ENCODE results near the gene ACACA. TPM values are rescaled to one million over a fixed set of nuclear protein-coding genes. Genes with fewer than 3 reads are reported as not detected.

ACACA gene
- total RNA-seq, 3 donors from 2014 or later (not counting 1 experiment from before 2014, with no cell fraction given), result 22.9 to 23.9 (median 23.6) TPM

DNA sequence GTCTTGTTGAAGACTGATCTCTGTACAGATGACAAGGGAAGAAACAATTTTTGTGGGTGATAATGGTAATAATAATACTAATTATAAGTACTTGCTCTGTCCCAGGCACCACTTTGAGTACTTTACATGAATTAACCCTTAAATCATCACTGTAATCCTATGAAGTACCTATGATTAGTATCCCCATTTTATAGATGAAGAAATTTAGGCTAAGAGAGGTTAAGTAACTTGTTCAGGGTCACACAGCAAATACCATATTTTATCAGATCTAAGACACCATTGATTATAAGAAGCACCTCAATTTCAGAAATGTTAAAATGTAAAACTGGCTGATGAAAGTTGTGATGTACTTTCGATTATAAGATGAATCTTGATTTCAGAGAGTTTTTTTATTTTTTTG lies 18.6 kb upstream of the ACACA start:
- intact Hi-C loops (cut with micrococcal nuclease), result no loop called here
- ATAC-seq (no peak), DNase-seq (no peak)
- Mint-ChIP-seq H3K4me3 (no peak overlapping the region), H3K36me3 (no peaks in the 10 kb centered on the region), H3K4me1 (peaks cover under 1 to 6% of the 10 kb centered on the region in 2 donors), H3K27ac (no peak overlapping the region), H3K27me3 (ENCODE audit: low read depth in 2 of 2) (no peaks in the 10 kb centered on the region), H3K9me3 (no peaks in the 10 kb centered on the region)
- Histone ChIP-seq H3K4me1 (ENCODE audit: control insufficient read depth, insufficient read depth, low read length) (no peaks in the 10 kb centered on the region), H3K27me3 (ENCODE audit: control insufficient read depth, insufficient read depth, low read length) (no peaks in the 10 kb centered on the region), H3K36me3 (ENCODE audit: control insufficient read depth, insufficient read depth, low read length) (peaks cover 46% of the 10 kb centered on the region), H3K9me3 (ENCODE audit: control insufficient read depth, insufficient read depth, low read length) (no peaks in the 10 kb centered on the region), H3K27ac (ENCODE audit: low read length) (no peak overlapping the region), H3K4me3 (ENCODE audit: low read length) (no peak overlapping the region)
- TF ChIP-seq CTCF (IDR thresholded peaks at IDR 0.05), result no peak
- WGBS (ENCODE audit: insufficient coverage), result 100% methylated on average over 1 of the region's 1 CpG

- Histone ChIP-seq H3K4me3 (ENCODE audit: low read length) (no peak overlapping the region), H3K27me3 (ENCODE audit: control insufficient read depth, insufficient read depth, low read length) (no peaks in the 10 kb centered on the region), H3K27ac (ENCODE audit: low read length) (no peak overlapping the region), H3K4me1 (ENCODE audit: control insufficient read depth, insufficient read depth, low read length) (no peaks in the 10 kb centered on the region), H3K36me3 (ENCODE audit: control insufficient read depth, insufficient read depth, low read length) (peaks cover 37% of the 10 kb centered on the region), H3K9me3 (ENCODE audit: control insufficient read depth, insufficient read depth, low read length) (no peaks in the 10 kb centered on the region)
- ATAC-seq (no peak), DNase-seq (no peak)
- no peaks in the 10 kb centered on the region for H3K27me3 Mint-ChIP-seq (ENCODE audit: low read depth in 2 of 2)
- no peak for TF ChIP-seq CTCF (IDR thresholded peaks at IDR 0.05)
- H3K36me3 Mint-ChIP-seq, result no peaks in the 10 kb centered on the region
- H3K4me1 Mint-ChIP-seq, result no peaks in the 10 kb centered on the region
- no peaks in the 10 kb centered on the region for H3K9me3 Mint-ChIP-seq
- intact Hi-C loops (cut with micrococcal nuclease), result no loop called here
- WGBS (ENCODE audit: insufficient coverage), result 83% methylated on average over 4 of the region's 4 CpGs
- no peak overlapping the region for H3K4me3 Mint-ChIP-seq
- peak overlapping the region in 1 of 2 donors; percentile 31 for H3K27ac Mint-ChIP-seq
Observed at GRCh38 chr17:37422971-37423625, 16.5 kb upstream of the ACACA start.

DNA sequence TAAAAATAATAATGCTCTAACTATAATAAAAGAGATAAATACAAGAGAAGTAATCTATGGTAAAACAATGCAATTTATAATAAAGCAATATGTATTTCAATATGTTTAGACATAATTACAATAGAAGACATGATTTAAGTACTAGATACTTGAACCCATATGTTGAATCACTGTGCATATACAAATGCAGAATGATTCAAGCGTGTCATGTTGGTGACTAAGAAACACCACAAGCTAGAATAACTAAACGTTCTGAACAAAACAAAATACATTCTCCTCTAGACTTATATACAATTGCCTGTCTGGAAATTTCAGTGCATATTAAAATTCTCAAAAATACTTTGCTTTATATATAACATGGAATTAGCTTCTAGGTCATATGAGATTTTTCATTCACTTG lies 11.2 kb upstream of the ACACA start:
- Mint-ChIP-seq H3K27ac (no peak overlapping the region), H3K27me3 (ENCODE audit: low read depth in 2 of 2) (no peaks in the 10 kb centered on the region), H3K4me1 (peaks cover 10 to 14% of the 10 kb centered on the region in 2 donors), H3K36me3 (peaks cover 22% of the 10 kb centered on the region), H3K4me3 (no peak overlapping the region), H3K9me3 (no peaks in the 10 kb centered on the region)
- no peaks in the 10 kb centered on the region for H3K4me1 ChIP-seq (ENCODE audit: control insufficient read depth, insufficient read depth, low read length)
- intact Hi-C loops (cut with micrococcal nuclease), result no loop called here
- H3K9me3 ChIP-seq (ENCODE audit: control insufficient read depth, insufficient read depth, low read length), result no peaks in the 10 kb centered on the region
- H3K4me3 ChIP-seq (ENCODE audit: low read length), result no peak overlapping the region
- no peaks in the 10 kb centered on the region for H3K27me3 ChIP-seq (ENCODE audit: control insufficient read depth, insufficient read depth, low read length)
- no peak for TF ChIP-seq CTCF (IDR thresholded peaks at IDR 0.05)
- H3K36me3 ChIP-seq (ENCODE audit: control insufficient read depth, insufficient read depth, low read length), result peaks cover 26% of the 10 kb centered on the region
- no peak for ATAC-seq
- no peak for DNase-seq
- H3K27ac ChIP-seq (ENCODE audit: low read length), result no peak overlapping the region
- 100% methylated on average over 1 of the region's 2 CpGs for WGBS (ENCODE audit: insufficient coverage)
